ENCODE data around the gene RNASE7.

RNASE7 gene

GRCh38 chr14:21043974-21044618 is 1.9 kb downstream of the RNASE7 start:
- DNase-seq, result no peak

GRCh38 chr14:21047378-21047781 is 5.2 kb downstream of the RNASE7 start:
- DNase-seq, result no peak

GRCh38 chr14:21048638-21049037 is 6.5 kb downstream of the RNASE7 start:
- DNase-seq, result no peak

- DNase-seq, result no peak
Observed at GRCh38 chr14:21049271-21049673, 7.1 kb downstream of the RNASE7 start.

GRCh38 chr14:21050597-21050996 is 8.4 kb downstream of the RNASE7 start:
- peak in 1 of 2 donors; percentile 47 for DNase-seq

- no peak for DNase-seq
Observed at GRCh38 chr14:21053184-21054122, 11.3 kb downstream of the RNASE7 start.

GRCh38 chr14:21054123-21054767 is 12.1 kb downstream of the RNASE7 start:
- DNase-seq, result no peak

GRCh38 chr14:21054768-21055145 is 12.6 kb downstream of the RNASE7 start:
- DNase-seq, result no peak

- no peak for DNase-seq
Observed at GRCh38 chr14:21055432-21056117, 13.4 kb downstream of the RNASE7 start.

- DNase-seq, result no peak
Observed at GRCh38 chr14:21056520-21057163, 14.5 kb downstream of the RNASE7 start.

GRCh38 chr14:21057803-21058675 is 15.9 kb downstream of the RNASE7 start, which contains the start of gene RNASE8:
RNASE8 (plus strand) TSS chr14:21057822; CDS start chr14:21057893, 71 bp downstream.
- peak in 1 of 2 donors; percentile 69 for DNase-seq

GRCh38 chr14:21058903-21059302 is 16.7 kb downstream of the RNASE7 start:
- no peak for DNase-seq

- no peak for DNase-seq
Observed at GRCh38 chr14:21059842-21060613, 17.9 kb downstream of the RNASE7 start.

GRCh38 chr14:21060614-21061346 is 18.6 kb downstream of the RNASE7 start:
- DNase-seq, result no peak

GRCh38 chr14:21061347-21061668 is 19.1 kb downstream of the RNASE7 start:
- no peak for DNase-seq

GRCh38 chr14:21063479-21063878 is 21.3 kb downstream of the RNASE7 start:
- no peak for DNase-seq

GRCh38 chr14:21066882-21067502 is 24.8 kb downstream of the RNASE7 start:
- no peak for DNase-seq

GRCh38 chr14:21068521-21069387 is 26.6 kb downstream of the RNASE7 start:
- peak; percentile 48 to 61 for DNase-seq
